GM12891 (cell line): Measurements from ENCODE around the gene HRK.

Source experiments
- DNase-seq: peaks from one replicate; pipeline ENCODE4 v3.0.0; 2011; ENCODE audit warnings: low spot score; ENCODE audit not compliant: insufficient read length
- FAIRE-seq: peaks from 2 replicates; lab custom pipeline; 2011; peaks lifted over from hg19 to GRCh38; lab: Jason Lieb, UNC
- PAX5 ChIP-seq: IDR thresholded peaks from 2 replicates; pipeline ENCODE4 v1.6.1; 2011; ENCODE audit warnings: low read length, moderate library complexity, mild to moderate bottlenecking; ENCODE audit not compliant: insufficient read depth, severe bottlenecking
- POLR2A ChIP-seq: IDR thresholded peaks from 2 replicates; pipeline ENCODE4 v1.6.1; 2011; ENCODE audit warnings: low read depth, low read length, control low read depth
- POLR2AphosphoS5 ChIP-seq: IDR thresholded peaks from 2 replicates; pipeline ENCODE4 v1.6.1; 2011; ENCODE audit warnings: low read depth, low read length, control low read depth
- POU2F2 ChIP-seq: IDR thresholded peaks from 2 replicates; pipeline ENCODE4 v1.6.1; 2011; ENCODE audit warnings: low read depth, mild to moderate bottlenecking, control low read depth, low read length, moderate library complexity
- SPI1 ChIP-seq: IDR thresholded peaks from 2 replicates; pipeline ENCODE4 v1.6.1; 2011; ENCODE audit warnings: low read depth, low read length, control low read depth
- TAF1 ChIP-seq: IDR thresholded peaks from 2 replicates; pipeline ENCODE4 v1.6.1; 2011; ENCODE audit warnings: low read depth, low read length, control low read depth

The HRK gene

GRCh38 chr12:116808113-116809105 lies 72.8 kb downstream of the HRK start:
- no peak for FAIRE-seq
- DNase-seq, result no peak
- no peak for TF ChIP-seq POU2F2
- TF ChIP-seq TAF1, result no peak
- TF ChIP-seq SPI1, result no peak
- TF ChIP-seq POLR2AphosphoS5, result no peak
- TF ChIP-seq POLR2A, result no peak
- no peak for TF ChIP-seq PAX5

- DNase-seq, result no peak
- FAIRE-seq, result no peak
- TF ChIP-seq POLR2A (no peak), POLR2AphosphoS5 (no peak), TAF1 (no peak), SPI1 (no peak), PAX5 (no peak), POU2F2 (no peak)
Measured at GRCh38 chr12:116807546-116807945, 73.7 kb downstream of the HRK start.

GRCh38 chr12:116806845-116807440 lies 74.3 kb downstream of the HRK start:
- FAIRE-seq, result no peak
- TF ChIP-seq POLR2A (no peak), POLR2AphosphoS5 (no peak), TAF1 (no peak), PAX5 (no peak)
- DNase-seq, result no peak
